H1 (cell line): ENCODE data around the gene PLCL1. TPM values are rescaled to one million over a fixed set of nuclear protein-coding genes. Genes with fewer than 3 reads are reported as not detected.

ENCODE experiments used
- BRCA1 ChIP-seq: IDR thresholded peaks from 2 replicates; pipeline ENCODE4 v1.6.1; 2012; ENCODE audit warnings: low read depth, low read length, improper control_type of control experiment
- CBX8 ChIP-seq: fragments of 300-800, 300-1000 bp; sonication (generic); IDR thresholded peaks from 2 replicates; pipeline ENCODE4 v1.7.1; 2016; ENCODE audit warnings: low read depth, low read length, borderline replicate concordance
- CTBP2 ChIP-seq: IDR thresholded peaks from 2 replicates; pipeline ENCODE4 v1.7.0; 2011; ENCODE audit warnings: borderline replicate concordance, mild to moderate bottlenecking, moderate library complexity, mixed read lengths, low read length; ENCODE audit not compliant: insufficient read depth, insufficient read length
- MAFK ChIP-seq: IDR thresholded peaks from 2 replicates; pipeline ENCODE4 v1.6.1; 2012; ENCODE audit warnings: low read depth, mild to moderate bottlenecking, improper control_type of control experiment, low read length
- SAP30 ChIP-seq: fragments of 300-600 bp; sonication (generic); IDR thresholded peaks from 2 replicates; pipeline ENCODE4 v1.7.1; 2012; ENCODE audit warnings: low read length, moderate library complexity, mild to moderate bottlenecking, inconsistent platforms; ENCODE audit not compliant: insufficient read depth, insufficient replicate concordance
- SP1 ChIP-seq: IDR thresholded peaks from 2 replicates; pipeline ENCODE4 v1.6.1; 2011; ENCODE audit warnings: low read depth, low read length
- polyA plus RNA-seq, 7 experiments: library from polyadenylated mRNA; depleted of rRNA in 3 of 7; stranded (reverse) in 5 of 7; unstranded in 2 of 7; fragments of >200 nt in 5 of 7; fragments of 200-250 nt in 2 of 7; gene quantifications; 1 replicate in 5 of 7; 2 replicates in 1 of 7; 4 replicates in 1 of 7; pipeline versions ENCODE4 v1.2.1 to v1.2.3, GENCODE V29; 2011 to 2013; ENCODE audit warnings: missing spikeins in 2 of 7, mixed read lengths in 2 of 7
- total RNA-seq: library from RNA; stranded (reverse); fragmentation: NEBNext Ultra II Directional; extraction: Animal tissue kit (Norgen Biotek cat#: 25700); gene quantifications from 2 replicates; pipeline ENCODE4 v1.2.1, GENCODE V29; 2021
- TF ChIP-seq, protein P1 (sequence below): fragments of 300-600 bp; sonication (generic); IDR thresholded peaks from 2 replicates; pipeline ENCODE4 v1.7.1; 2012; ENCODE audit warnings: low read length, moderate library complexity, mild to moderate bottlenecking, inconsistent platforms; ENCODE audit not compliant: insufficient replicate concordance
- TF ChIP-seq, protein P2 (sequence below): IDR thresholded peaks from 2 replicates; pipeline ENCODE4 v1.6.1; 2012; ENCODE audit warnings: inconsistent platforms
- TF ChIP-seq, protein P3 (sequence below): IDR thresholded peaks from 2 replicates; pipeline ENCODE4 v1.6.1; 2011; ENCODE audit warnings: low read depth, mild to moderate bottlenecking, low read length; ENCODE audit not compliant: insufficient read depth
- TF ChIP-seq, protein P4 (sequence below): IDR thresholded peaks from 2 replicates; pipeline ENCODE4 v1.6.1; 2012; ENCODE audit warnings: inconsistent platforms

Gene PLCL1
- total and polyA plus RNA-seq, 2 of the 8 experiments (the other 6 are each of a cell fraction or from before 2014, with no cell fraction given), result not detected

DNA sequence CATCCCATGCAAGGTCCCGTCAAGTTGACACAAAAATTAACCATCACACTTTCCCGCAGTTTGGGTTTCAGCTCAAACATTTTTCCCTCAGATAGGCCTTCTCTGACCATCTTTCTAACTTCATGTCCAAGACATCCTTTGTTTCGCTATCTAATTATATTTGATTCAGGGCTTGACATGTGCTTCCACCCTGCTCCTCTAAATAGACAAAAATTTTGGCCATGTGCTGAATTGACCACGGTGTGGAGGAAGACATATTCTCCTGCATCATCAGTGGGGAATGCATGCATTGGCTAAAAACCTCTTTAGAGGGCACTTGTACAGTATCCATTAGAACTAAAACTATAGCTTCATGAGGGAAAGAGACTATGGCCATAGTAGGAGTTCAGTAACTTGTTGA lies 81.2 kb downstream of the PLCL1 start (continued):
- TF ChIP-seq, protein P1, sequence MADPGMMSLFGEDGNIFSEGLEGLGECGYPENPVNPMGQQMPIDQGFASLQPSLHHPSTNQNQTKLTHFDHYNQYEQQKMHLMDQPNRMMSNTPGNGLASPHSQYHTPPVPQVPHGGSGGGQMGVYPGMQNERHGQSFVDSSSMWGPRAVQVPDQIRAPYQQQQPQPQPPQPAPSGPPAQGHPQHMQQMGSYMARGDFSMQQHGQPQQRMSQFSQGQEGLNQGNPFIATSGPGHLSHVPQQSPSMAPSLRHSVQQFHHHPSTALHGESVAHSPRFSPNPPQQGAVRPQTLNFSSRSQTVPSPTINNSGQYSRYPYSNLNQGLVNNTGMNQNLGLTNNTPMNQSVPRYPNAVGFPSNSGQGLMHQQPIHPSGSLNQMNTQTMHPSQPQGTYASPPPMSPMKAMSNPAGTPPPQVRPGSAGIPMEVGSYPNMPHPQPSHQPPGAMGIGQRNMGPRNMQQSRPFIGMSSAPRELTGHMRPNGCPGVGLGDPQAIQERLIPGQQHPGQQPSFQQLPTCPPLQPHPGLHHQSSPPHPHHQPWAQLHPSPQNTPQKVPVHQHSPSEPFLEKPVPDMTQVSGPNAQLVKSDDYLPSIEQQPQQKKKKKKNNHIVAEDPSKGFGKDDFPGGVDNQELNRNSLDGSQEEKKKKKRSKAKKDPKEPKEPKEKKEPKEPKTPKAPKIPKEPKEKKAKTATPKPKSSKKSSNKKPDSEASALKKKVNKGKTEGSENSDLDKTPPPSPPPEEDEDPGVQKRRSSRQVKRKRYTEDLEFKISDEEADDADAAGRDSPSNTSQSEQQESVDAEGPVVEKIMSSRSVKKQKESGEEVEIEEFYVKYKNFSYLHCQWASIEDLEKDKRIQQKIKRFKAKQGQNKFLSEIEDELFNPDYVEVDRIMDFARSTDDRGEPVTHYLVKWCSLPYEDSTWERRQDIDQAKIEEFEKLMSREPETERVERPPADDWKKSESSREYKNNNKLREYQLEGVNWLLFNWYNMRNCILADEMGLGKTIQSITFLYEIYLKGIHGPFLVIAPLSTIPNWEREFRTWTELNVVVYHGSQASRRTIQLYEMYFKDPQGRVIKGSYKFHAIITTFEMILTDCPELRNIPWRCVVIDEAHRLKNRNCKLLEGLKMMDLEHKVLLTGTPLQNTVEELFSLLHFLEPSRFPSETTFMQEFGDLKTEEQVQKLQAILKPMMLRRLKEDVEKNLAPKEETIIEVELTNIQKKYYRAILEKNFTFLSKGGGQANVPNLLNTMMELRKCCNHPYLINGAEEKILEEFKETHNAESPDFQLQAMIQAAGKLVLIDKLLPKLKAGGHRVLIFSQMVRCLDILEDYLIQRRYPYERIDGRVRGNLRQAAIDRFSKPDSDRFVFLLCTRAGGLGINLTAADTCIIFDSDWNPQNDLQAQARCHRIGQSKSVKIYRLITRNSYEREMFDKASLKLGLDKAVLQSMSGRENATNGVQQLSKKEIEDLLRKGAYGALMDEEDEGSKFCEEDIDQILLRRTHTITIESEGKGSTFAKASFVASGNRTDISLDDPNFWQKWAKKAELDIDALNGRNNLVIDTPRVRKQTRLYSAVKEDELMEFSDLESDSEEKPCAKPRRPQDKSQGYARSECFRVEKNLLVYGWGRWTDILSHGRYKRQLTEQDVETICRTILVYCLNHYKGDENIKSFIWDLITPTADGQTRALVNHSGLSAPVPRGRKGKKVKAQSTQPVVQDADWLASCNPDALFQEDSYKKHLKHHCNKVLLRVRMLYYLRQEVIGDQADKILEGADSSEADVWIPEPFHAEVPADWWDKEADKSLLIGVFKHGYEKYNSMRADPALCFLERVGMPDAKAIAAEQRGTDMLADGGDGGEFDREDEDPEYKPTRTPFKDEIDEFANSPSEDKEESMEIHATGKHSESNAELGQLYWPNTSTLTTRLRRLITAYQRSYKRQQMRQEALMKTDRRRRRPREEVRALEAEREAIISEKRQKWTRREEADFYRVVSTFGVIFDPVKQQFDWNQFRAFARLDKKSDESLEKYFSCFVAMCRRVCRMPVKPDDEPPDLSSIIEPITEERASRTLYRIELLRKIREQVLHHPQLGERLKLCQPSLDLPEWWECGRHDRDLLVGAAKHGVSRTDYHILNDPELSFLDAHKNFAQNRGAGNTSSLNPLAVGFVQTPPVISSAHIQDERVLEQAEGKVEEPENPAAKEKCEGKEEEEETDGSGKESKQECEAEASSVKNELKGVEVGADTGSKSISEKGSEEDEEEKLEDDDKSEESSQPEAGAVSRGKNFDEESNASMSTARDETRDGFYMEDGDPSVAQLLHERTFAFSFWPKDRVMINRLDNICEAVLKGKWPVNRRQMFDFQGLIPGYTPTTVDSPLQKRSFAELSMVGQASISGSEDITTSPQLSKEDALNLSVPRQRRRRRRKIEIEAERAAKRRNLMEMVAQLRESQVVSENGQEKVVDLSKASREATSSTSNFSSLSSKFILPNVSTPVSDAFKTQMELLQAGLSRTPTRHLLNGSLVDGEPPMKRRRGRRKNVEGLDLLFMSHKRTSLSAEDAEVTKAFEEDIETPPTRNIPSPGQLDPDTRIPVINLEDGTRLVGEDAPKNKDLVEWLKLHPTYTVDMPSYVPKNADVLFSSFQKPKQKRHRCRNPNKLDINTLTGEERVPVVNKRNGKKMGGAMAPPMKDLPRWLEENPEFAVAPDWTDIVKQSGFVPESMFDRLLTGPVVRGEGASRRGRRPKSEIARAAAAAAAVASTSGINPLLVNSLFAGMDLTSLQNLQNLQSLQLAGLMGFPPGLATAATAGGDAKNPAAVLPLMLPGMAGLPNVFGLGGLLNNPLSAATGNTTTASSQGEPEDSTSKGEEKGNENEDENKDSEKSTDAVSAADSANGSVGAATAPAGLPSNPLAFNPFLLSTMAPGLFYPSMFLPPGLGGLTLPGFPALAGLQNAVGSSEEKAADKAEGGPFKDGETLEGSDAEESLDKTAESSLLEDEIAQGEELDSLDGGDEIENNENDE, result no peak
- no peak for TF ChIP-seq BRCA1
- no peak for TF ChIP-seq CTBP2
- no peak for TF ChIP-seq SAP30
- no peak for TF ChIP-seq SP1
- TF ChIP-seq, protein P2, sequence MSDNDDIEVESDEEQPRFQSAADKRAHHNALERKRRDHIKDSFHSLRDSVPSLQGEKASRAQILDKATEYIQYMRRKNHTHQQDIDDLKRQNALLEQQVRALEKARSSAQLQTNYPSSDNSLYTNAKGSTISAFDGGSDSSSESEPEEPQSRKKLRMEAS, result no peak
- TF ChIP-seq, protein P3, sequence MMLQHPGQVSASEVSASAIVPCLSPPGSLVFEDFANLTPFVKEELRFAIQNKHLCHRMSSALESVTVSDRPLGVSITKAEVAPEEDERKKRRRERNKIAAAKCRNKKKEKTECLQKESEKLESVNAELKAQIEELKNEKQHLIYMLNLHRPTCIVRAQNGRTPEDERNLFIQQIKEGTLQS, result no peak
- TF ChIP-seq, protein P4, sequence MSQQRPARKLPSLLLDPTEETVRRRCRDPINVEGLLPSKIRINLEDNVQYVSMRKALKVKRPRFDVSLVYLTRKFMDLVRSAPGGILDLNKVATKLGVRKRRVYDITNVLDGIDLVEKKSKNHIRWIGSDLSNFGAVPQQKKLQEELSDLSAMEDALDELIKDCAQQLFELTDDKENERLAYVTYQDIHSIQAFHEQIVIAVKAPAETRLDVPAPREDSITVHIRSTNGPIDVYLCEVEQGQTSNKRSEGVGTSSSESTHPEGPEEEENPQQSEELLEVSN, result no peak
- TF ChIP-seq MAFK, result no peak
- TF ChIP-seq CBX8, result no peak
